Erythroblast (primary cell): Measurements from ENCODE around the gene PDGFA.

Source experiments
- DNase-seq, 2 experiments: peaks; one replicate each; lab custom pipeline; 2025; lab: John Stamatoyannopoulos, UW
- GATA1 ChIP-seq: IDR thresholded peaks from 2 replicates; pipeline ENCODE4 v1.6.1; 2011; ENCODE audit warnings: low read depth, mild to moderate bottlenecking, control low read depth, low read length, moderate library complexity
- POLR2A ChIP-seq: IDR thresholded peaks from 2 replicates; pipeline ENCODE4 v1.6.1; 2011; ENCODE audit warnings: mild to moderate bottlenecking, low read length

PDGFA gene

GRCh38 chr7:520503-521161 is 986 bp upstream of the PDGFA start:
- no peak for DNase-seq
- TF ChIP-seq GATA1 (no peak), POLR2A (no peak)

- peak; percentile 22 to 58 for DNase-seq
- TF ChIP-seq POLR2A (no peak), GATA1 (no peak)
Observed at GRCh38 chr7:518630-519483, 789 bp downstream of the PDGFA start.

- TF ChIP-seq GATA1 (no peak), POLR2A (no peak)
- no peak for DNase-seq
Observed at GRCh38 chr7:517774-518629, 1.6 kb downstream of the PDGFA start.

- DNase-seq = no peak
- TF ChIP-seq POLR2A = no peak
- no peak for TF ChIP-seq GATA1
Observed at GRCh38 chr7:516606-517456, 2.8 kb downstream of the PDGFA start.

GRCh38 chr7:516216-516605 is 3.4 kb downstream of the PDGFA start:
- DNase-seq = no peak
- TF ChIP-seq GATA1 (no peak), POLR2A (no peak)

GRCh38 chr7:515628-516027 is 4.0 kb downstream of the PDGFA start:
- DNase-seq = no peak
- TF ChIP-seq POLR2A = no peak
- no peak for TF ChIP-seq GATA1

GRCh38 chr7:514651-515598 is 4.7 kb downstream of the PDGFA start:
- no peak for TF ChIP-seq POLR2A
- TF ChIP-seq GATA1 = no peak
- DNase-seq = no peak

- DNase-seq = no peak
- no peak for TF ChIP-seq POLR2A
- TF ChIP-seq GATA1 = no peak
Observed at GRCh38 chr7:514242-514641, 5.4 kb downstream of the PDGFA start.

- TF ChIP-seq GATA1 (no peak), POLR2A (no peak)
- no peak for DNase-seq
Observed at GRCh38 chr7:513521-514166, 6.0 kb downstream of the PDGFA start.

GRCh38 chr7:512541-513311 is 6.9 kb downstream of the PDGFA start:
- TF ChIP-seq POLR2A (no peak), GATA1 (no peak)
- no peak for DNase-seq

GRCh38 chr7:512146-512510 is 7.5 kb downstream of the PDGFA start:
- DNase-seq = no peak
- no peak for TF ChIP-seq POLR2A
- TF ChIP-seq GATA1 = no peak
